SU-DHL-6 (cell line): ENCODE data around the gene TSHB.

Experiments used
- CTCF ChIP-seq: fragments of 200-600 bp; sonication (generic); IDR thresholded peaks from one replicate; pipeline ENCODE4 v1.5.1; 2017; ENCODE audit warnings: antibody characterized with exemption, mild to moderate bottlenecking, low read length, moderate library complexity; ENCODE audit not compliant: insufficient read depth, poor library complexity, severe bottlenecking
- EZH2phosphoT487 ChIP-seq: fragments of 200-600 bp; sonication (generic), shearing (Covaris generic); conservative IDR thresholded peaks from 2 replicates; pipeline ENCODE4 v1.6.1; 2018; ENCODE audit warnings: mild to moderate bottlenecking, antibody characterized with exemption, low read length, moderate library complexity, mixed read lengths

- no peak for TF ChIP-seq CTCF
- no peak for TF ChIP-seq EZH2phosphoT487
Observed at GRCh38 chr1:115057661-115058254, 28.1 kb downstream of the TSHB start.
